ENCODE measurements around the gene BPTF. TPM values are rescaled to one million over a fixed set of nuclear protein-coding genes. Genes with fewer than 3 reads are reported as not detected.

BPTF gene
- total RNA-seq (2022; extraction: Qiagen RNA extraction) = 36.6 to 49.1 TPM (median 37.1 TPM) in 5 replicates

DNA sequence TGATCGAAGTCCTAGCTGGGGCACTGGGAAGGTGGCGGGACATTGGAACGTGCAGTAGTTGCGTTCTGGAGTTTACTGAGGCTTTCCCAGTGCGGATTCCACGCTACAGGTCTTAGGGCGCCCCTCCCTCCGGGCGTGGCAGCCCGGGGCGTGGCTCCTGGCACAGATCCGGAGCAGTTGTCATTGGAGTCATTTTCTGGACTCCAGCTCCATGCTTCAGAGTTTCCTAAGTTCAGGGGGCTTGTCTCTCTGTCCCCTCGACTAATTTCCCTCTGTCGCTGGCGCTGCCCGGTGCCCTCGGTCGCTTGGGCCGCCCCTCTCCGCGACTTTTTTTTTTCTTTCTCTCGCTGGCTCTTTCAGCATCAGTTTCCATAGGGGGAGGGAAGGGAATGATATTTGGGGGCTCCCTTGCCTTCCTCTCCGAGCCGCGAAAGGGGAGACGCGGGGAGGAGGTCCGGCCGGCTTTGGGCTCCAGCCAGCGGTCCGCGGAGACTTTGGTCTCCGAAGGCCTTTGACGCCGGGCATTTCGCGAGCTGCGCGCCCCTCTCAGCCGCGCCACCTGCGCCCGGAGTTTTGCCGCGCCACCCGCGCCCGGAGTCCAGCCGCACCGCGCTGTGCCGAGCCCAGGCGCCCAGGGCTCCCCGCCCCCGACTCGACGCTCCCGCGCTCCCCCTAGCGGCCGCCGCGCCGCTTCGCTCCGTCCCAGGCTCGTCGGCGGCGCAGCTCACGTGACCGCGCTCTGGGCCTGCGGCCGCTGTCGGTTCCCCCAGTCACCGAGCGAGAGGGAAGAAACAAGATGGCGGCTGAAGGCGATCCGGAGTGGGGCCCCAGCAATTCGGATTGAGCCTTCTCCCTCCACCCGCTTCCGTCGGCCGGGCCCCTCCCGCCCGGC, at the start of gene BPTF:
BPTF (plus strand) TSS at position 769 of the 892 bp plus-strand sequence. CDS start 222 bp downstream, outside the sequence.

GRCh38 chr17:67996301-67997171, 171.2 kb downstream of the BPTF start, which contains the start of gene C17orf58:
Gene C17orf58, minus strand, starts transcription at chr17:67996469. Its CDS starts 271 bp downstream, at chr17:67996198.

Other genes starting within 250 kb of the BPTF start
- gene NOL11, start 107.6 kb upstream of the BPTF start, total RNA-seq (2022; extraction: Qiagen RNA extraction) = 69.0 to 83.6 TPM (median 80.5 TPM) in 5 replicates
- 16.4 to 20.4 TPM (median 18.4 TPM) in 5 replicates for gene C17orf58, start 171.0 kb downstream of the BPTF start, total RNA-seq (2022; extraction: Qiagen RNA extraction)
- 441 to 538 TPM (median 457 TPM) in 5 replicates for gene KPNA2, start 210.2 kb downstream of the BPTF start, total RNA-seq (2022; extraction: Qiagen RNA extraction)

All from A549 treated with Hydrocortisone at 1 μM for 4 hours (cell line).